ENCODE data around the gene ANKS3. TPM values are rescaled to one million over a fixed set of nuclear protein-coding genes. Genes with fewer than 3 reads are reported as not detected.

ANKS3 gene
- total and polyA plus RNA-seq, 2 donors (not counting 3 experiments of a cell fraction or from before 2014, with no cell fraction given): 13.9 to 24.0 TPM

DNA sequence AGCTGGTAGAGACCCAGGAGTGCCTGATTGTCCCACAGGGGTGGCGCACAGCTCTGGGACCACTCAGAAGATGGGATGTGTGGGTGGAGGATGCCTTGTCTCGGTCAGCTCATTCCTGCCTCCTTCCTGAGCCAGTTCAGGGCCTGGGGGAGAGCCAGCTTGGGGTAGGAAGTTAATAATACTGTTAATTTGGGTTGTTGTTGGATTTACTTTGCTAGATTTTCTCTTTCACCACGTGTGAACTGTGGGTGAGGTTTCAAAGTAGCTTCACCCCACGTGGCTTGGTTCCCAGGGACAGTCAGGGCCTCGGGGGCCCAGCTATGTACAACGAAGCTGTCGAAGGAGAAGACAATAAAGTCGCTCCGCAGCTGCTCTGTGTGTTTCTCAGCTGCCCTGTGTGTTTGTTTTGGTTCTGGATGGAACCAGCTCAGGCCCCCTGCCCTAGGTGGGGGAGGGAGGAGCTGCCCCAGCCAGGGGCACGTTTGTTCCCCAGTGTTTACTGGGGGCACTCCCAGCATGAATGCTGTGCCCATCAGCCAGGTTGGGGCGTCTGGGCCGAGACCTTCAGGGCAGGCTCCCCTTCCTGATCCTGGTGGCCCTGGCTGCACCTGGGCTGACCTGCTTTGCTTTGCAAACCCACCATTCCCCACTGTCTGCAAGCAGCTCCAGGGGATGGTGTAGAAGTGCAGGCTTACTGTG, 38.4 kb downstream of the ANKS3 start:
- dilution Hi-C loops (cut with MboI; ENCODE audit: extremely low pct_ligation_motif_present, low sequenced_read_pairs): no loop called here
- Histone ChIP-seq H3K27me3 (ENCODE audit: control insufficient read depth in 2 of 2, insufficient read depth in 2 of 2, low read length in 2 of 2) (no peaks in the 10 kb centered on the region), H3K36me3 (ENCODE audit: control insufficient read depth in 2 of 2, extremely low read depth in 1 of 2, insufficient read depth in 2 of 2, low read length in 2 of 2) (peaks cover 3 to 26% of the 10 kb centered on the region in 2 experiments), H3K4me2 (ENCODE audit: insufficient read depth, low read length) (no peak overlapping the region), H3K9ac (replicated peaks; ENCODE audit: extremely low read depth, insufficient read depth, low read length) (no peak overlapping the region), H3K4me1 (ENCODE audit: control insufficient read depth, extremely low read depth, insufficient read depth, low read length) (peaks cover 4% of the 10 kb centered on the region), H3K79me2 (ENCODE audit: control insufficient read depth, insufficient read depth, low read length) (no peaks in the 10 kb centered on the region), H3K4me3 (replicated peaks in 1 of 3; ENCODE audit: insufficient read depth in 1 of 3, low read depth in 1 of 3, low read length in 3 of 3) (no peak overlapping the region), H2AFZ (ENCODE audit: low read depth, low read length) (no peak overlapping the region), H3K9me3 (replicated peaks; ENCODE audit: control insufficient read depth, insufficient read depth, low read length) (no peaks in the 10 kb centered on the region), H3K9me1 (replicated peaks; ENCODE audit: control insufficient read depth, extremely low read depth, insufficient read depth, low read length) (no peaks in the 10 kb centered on the region), H3K27ac (ENCODE audit: insufficient read depth, low read depth, low read length) (no peak overlapping the region), H4K20me1 (replicated peaks; ENCODE audit: control insufficient read depth, extremely low read depth, insufficient read depth, low read length) (no peaks in the 10 kb centered on the region)
- no peak for TF ChIP-seq EZH2 (IDR thresholded peaks at IDR 0.05; ENCODE audit: borderline replicate concordance, low read depth, low read length, severe bottlenecking)
- TF ChIP-seq, protein P1, sequence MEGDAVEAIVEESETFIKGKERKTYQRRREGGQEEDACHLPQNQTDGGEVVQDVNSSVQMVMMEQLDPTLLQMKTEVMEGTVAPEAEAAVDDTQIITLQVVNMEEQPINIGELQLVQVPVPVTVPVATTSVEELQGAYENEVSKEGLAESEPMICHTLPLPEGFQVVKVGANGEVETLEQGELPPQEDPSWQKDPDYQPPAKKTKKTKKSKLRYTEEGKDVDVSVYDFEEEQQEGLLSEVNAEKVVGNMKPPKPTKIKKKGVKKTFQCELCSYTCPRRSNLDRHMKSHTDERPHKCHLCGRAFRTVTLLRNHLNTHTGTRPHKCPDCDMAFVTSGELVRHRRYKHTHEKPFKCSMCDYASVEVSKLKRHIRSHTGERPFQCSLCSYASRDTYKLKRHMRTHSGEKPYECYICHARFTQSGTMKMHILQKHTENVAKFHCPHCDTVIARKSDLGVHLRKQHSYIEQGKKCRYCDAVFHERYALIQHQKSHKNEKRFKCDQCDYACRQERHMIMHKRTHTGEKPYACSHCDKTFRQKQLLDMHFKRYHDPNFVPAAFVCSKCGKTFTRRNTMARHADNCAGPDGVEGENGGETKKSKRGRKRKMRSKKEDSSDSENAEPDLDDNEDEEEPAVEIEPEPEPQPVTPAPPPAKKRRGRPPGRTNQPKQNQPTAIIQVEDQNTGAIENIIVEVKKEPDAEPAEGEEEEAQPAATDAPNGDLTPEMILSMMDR (IDR thresholded peaks at IDR 0.05; ENCODE audit: extremely low read depth in 1 of 2, insufficient read depth in 1 of 2, low read depth in 1 of 2, low read length in 2 of 2): no peak
- TF ChIP-seq, protein P2, sequence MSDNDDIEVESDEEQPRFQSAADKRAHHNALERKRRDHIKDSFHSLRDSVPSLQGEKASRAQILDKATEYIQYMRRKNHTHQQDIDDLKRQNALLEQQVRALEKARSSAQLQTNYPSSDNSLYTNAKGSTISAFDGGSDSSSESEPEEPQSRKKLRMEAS (IDR thresholded peaks at IDR 0.05; ENCODE audit: insufficient read depth, insufficient read length): no peak
- TF ChIP-seq POLR2A (IDR thresholded peaks at IDR 0.05; ENCODE audit: low read depth, low read length): no peak
- no peak for TF ChIP-seq MYC (IDR thresholded peaks at IDR 0.05; ENCODE audit: low read depth, low read length)
- TF ChIP-seq JUN (IDR thresholded peaks at IDR 0.05; ENCODE audit: borderline replicate concordance, insufficient read depth, insufficient read length, low read depth): no peak
- no peak for TF ChIP-seq FOS (IDR thresholded peaks at IDR 0.05; ENCODE audit: borderline replicate concordance, insufficient read depth, low read length)
- no peak for TF ChIP-seq POLR2AphosphoS5 (IDR thresholded peaks at IDR 0.05; ENCODE audit: insufficient read depth, low read depth, low read length)
- no peak for TF ChIP-seq GATA2 (IDR thresholded peaks at IDR 0.05; ENCODE audit: insufficient read depth, insufficient read length, low read depth, low read length)
- intact Hi-C loops (cut with micrococcal nuclease): no loop called here
- DNase-seq (ENCODE audit: low read depth, low spot score) (no peak), FAIRE-seq (no peak)
- POLR2A ChIA-PET: no interaction called here
- no TSS peak for BruUV-seq (replicated peaks)
- CTCF ChIA-PET: interaction anchor here (0.6 to 1.4 kb wide), 4 partner anchors 10 to 260 kb away, joined by 3 read pairs; partner anchors contain the start of gene MGRN1
